ENCODE data around the gene EYA2.

- TF ChIP-seq CTCF (conservative IDR thresholded peaks at IDR 0.05) (no peak), ZFX (IDR thresholded peaks at IDR 0.05) (no peak)
Observed at GRCh38 chr20:46974669-46975434, 80.2 kb downstream of the EYA2 start.

Data from C4-2B (cell line).